PC-3 (cell line): ENCODE measurements around the gene CTRB1. TPM values are rescaled to one million over a fixed set of nuclear protein-coding genes. Genes with fewer than 3 reads are reported as not detected.

Experiments used
- ATAC-seq: fragments of 200-7000 bp; cut with Tn5 transposase; 2 replicates; pipeline ENCODE4 v1.9.1; 2020; ENCODE audit warnings: mild to moderate bottlenecking, moderate library complexity
- BruUV-seq: library from RNA; stranded (reverse); fragments of 400-500 nt; replicated peaks from 2 replicates; lab custom pipeline; 2021; lab: Mats Ljungman, UMichigan
- CTCF ChIA-PET: fragments of 300-600 bp; sonication (Branson Sonifier 250); formaldehyde crosslinking; loops from one replicate; lab custom pipeline; 2022; ENCODE audit warnings: antibody characterized with exemption; lab: Charles Lee
- POLR2A ChIA-PET: fragments of 300-600 bp; sonication (Branson Sonifier 250); formaldehyde crosslinking; loops from one replicate; lab custom pipeline; 2022; ENCODE audit warnings: antibody characterized with exemption; ENCODE audit not compliant: unreplicated experiment; lab: Charles Lee
- DNase-seq: peaks from one replicate; pipeline ENCODE4 v3.0.0-alpha.2; 2015
- H2AFZ ChIP-seq: fragments of 300-600 bp; sonication (generic); 2 replicates; pipeline ENCODE4 v1.6.0; 2016; ENCODE audit warnings: antibody characterized with exemption, low read length
- H3F3A ChIP-seq: fragments of 300-600 bp; sonication (generic); one replicate; pipeline ENCODE4 v1.6.0; 2017; ENCODE audit warnings: antibody characterized with exemption, low read length, control low read depth, mild to moderate bottlenecking; ENCODE audit not compliant: unreplicated experiment
- H3K27ac ChIP-seq: fragments of 300-600 bp; sonication (generic); 2 replicates; pipeline ENCODE4 v1.5.1; 2016; ENCODE audit warnings: mild to moderate bottlenecking, low read length
- H3K27me3 ChIP-seq: fragments of 300-600 bp; sonication (generic); 2 replicates; pipeline ENCODE4 v1.6.1; 2016; ENCODE audit warnings: low read length, mixed read lengths
- H3K36me3 ChIP-seq: fragments of 300-600 bp; sonication (generic); 2 replicates; pipeline ENCODE4 v1.6.1; 2016; ENCODE audit warnings: low read depth, mixed run types, low read length, mixed read lengths
- H3K4me1 ChIP-seq: fragments of 300-600 bp; sonication (generic); 2 replicates; pipeline ENCODE4 v1.5.1; 2016; ENCODE audit warnings: low read length; ENCODE audit not compliant: insufficient read depth
- H3K4me2 ChIP-seq: fragments of 300-600 bp; sonication (generic); 2 replicates; pipeline ENCODE4 v1.6.0; 2016; ENCODE audit warnings: low read length
- H3K4me3 ChIP-seq: fragments of 300-600 bp; sonication (generic); 2 replicates; pipeline ENCODE4 v1.5.1; 2016; ENCODE audit warnings: mild to moderate bottlenecking, low read length, mixed read lengths
- H3K79me2 ChIP-seq: fragments of 300-600 bp; sonication (generic); 2 replicates; pipeline ENCODE4 v1.6.1; 2017; ENCODE audit warnings: low read length, mixed read lengths
- H3K9ac ChIP-seq: fragments of 300-600 bp; sonication (generic); 2 replicates; pipeline ENCODE4 v1.6.0; 2016; ENCODE audit warnings: mild to moderate bottlenecking, low read length
- H3K9me2 ChIP-seq: fragments of 300-600 bp; sonication (generic); replicated peaks from 2 replicates; pipeline ENCODE4 v1.6.1; 2016; ENCODE audit warnings: mixed run types, low read length, mixed read lengths
- H3K9me3 ChIP-seq: fragments of 300-600 bp; sonication (generic); 2 replicates; pipeline ENCODE4 v1.6.1; 2016; ENCODE audit warnings: low read length, mixed read lengths
- H4K20me1 ChIP-seq: fragments of 300-600 bp; sonication (generic); 2 replicates; pipeline ENCODE4 v1.6.1; 2016; ENCODE audit warnings: low read length, mixed read lengths
- EZH2 ChIP-seq: fragments of 300-600 bp; sonication (generic); IDR thresholded peaks from one replicate; pipeline ENCODE4 v1.6.1; 2017; ENCODE audit warnings: antibody characterized with exemption, mild to moderate bottlenecking, low read length; ENCODE audit not compliant: unreplicated experiment
- EZH2phosphoT487 ChIP-seq: fragments of 300-600 bp; sonication (generic); IDR thresholded peaks from 2 replicates; pipeline ENCODE4 v1.6.1; 2018; ENCODE audit warnings: mild to moderate bottlenecking, antibody characterized with exemption, low read length, borderline replicate concordance
- intact Hi-C: fragments of 100-400 bp; cut with micrococcal nuclease; formaldehyde crosslinking; loops from 2 replicates; pipeline ENCODE4 v1.9.0; 2023
- total RNA-seq: library from RNA; depleted of rRNA; stranded (reverse); fragments of >200 nt; gene quantifications from 2 replicates; pipeline ENCODE4 v1.2.3, GENCODE V29; 2014
- TF ChIP-seq, protein P1 (sequence below): fragments of 300-600 bp; sonication (generic); conservative IDR thresholded peaks from 2 replicates; pipeline ENCODE4 v1.5.1; 2017; ENCODE audit warnings: antibody characterized with exemption, low read depth, mild to moderate bottlenecking, low read length

Gene CTRB1
- total RNA-seq, 1 experiment from 2014 or later = not detected

DNA sequence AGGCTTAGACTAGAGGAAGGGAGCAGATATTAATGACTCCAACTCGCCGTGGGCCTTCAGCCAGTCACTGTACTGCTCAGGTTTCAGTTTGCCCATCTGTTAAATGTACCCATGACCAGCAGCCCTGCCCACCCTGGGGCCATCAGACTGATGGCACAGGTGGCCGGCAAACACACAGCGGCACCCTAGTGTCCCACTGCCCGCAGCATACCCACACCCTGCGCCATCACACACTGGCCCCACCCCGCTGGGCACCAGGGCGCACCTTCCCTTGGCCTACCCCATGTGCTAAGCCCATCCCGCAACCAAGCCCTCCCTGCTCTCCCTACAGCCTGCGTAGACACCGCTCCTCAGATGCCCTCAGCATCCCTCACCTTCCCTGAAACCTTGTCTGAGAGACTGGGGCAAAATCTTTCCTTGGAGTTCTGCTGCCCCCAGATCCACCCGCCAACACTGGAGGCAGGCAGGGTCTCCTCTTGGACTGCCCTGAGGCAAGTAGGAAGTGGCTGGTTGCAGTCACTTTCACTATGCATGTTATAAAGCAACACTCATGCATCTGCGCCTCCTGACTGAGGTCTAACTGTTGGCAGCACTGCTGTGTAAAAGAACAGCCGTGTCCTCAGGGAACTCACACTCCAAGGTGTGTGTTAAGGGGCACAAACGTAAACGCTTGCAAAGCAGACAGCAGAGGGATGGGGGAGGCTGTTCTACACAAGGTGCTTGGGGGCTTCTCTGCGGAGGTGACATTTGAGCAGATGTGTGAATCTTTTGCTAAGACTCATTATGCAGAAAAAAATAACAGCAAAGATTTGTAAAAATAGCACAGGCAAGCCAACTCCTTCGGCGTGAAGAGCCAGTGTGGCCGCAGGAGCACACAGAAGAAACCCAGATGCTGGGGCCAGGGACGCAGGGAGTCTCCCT is 39.4 kb downstream of the CTRB1 start:
- Histone ChIP-seq H3K9me2 (no peaks in the 10 kb centered on the region), H3K9ac (no peak overlapping the region), H4K20me1 (no peaks in the 10 kb centered on the region), H3K9me3 (no peaks in the 10 kb centered on the region), H3K4me1 (peaks cover 16% of the 10 kb centered on the region), H3K36me3 (no peaks in the 10 kb centered on the region), H3F3A (no peaks in the 10 kb centered on the region), H3K27me3 (no peaks in the 10 kb centered on the region), H3K79me2 (peaks cover 92% of the 10 kb centered on the region), H2AFZ (no peak overlapping the region), H3K27ac (no peak overlapping the region), H3K4me2 (no peak overlapping the region), H3K4me3 (no peak overlapping the region)
- ChIA-PET CTCF (no interaction called here), POLR2A (no interaction called here)
- DNase-seq (no peak), ATAC-seq (no peak)
- BruUV-seq = no TSS peak
- TF ChIP-seq EZH2 = no peak
- TF ChIP-seq, protein P1, sequence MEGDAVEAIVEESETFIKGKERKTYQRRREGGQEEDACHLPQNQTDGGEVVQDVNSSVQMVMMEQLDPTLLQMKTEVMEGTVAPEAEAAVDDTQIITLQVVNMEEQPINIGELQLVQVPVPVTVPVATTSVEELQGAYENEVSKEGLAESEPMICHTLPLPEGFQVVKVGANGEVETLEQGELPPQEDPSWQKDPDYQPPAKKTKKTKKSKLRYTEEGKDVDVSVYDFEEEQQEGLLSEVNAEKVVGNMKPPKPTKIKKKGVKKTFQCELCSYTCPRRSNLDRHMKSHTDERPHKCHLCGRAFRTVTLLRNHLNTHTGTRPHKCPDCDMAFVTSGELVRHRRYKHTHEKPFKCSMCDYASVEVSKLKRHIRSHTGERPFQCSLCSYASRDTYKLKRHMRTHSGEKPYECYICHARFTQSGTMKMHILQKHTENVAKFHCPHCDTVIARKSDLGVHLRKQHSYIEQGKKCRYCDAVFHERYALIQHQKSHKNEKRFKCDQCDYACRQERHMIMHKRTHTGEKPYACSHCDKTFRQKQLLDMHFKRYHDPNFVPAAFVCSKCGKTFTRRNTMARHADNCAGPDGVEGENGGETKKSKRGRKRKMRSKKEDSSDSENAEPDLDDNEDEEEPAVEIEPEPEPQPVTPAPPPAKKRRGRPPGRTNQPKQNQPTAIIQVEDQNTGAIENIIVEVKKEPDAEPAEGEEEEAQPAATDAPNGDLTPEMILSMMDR = no peak
- no peak for TF ChIP-seq EZH2phosphoT487
- intact Hi-C loops = no loop called here

DNA sequence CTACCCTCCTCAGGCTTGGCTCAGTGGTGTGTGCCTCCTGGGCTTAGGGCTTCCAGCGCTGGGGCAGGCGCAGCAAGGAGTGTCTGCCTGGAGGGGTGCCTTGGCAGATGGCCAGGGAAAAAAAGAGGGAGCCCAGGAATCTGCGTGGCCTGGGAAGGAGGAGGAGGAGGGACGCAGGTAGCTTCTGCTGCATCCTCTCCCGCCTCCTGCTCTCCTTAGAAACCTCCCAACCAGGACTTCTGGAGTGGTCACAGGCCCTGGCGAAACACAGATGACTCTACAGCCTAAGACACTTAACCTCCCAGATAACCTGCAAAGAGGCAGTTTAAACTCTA is 40.0 kb downstream of the CTRB1 start:
- H3K4me2 ChIP-seq = no peak overlapping the region
- H3K4me1 ChIP-seq = peaks cover 22% of the 10 kb centered on the region
- H3K79me2 ChIP-seq = peaks cover 92% of the 10 kb centered on the region
- no peak for DNase-seq
- no TSS peak for BruUV-seq
- no peak overlapping the region for H2AFZ ChIP-seq
- no peak overlapping the region for H3K9ac ChIP-seq
- no peaks in the 10 kb centered on the region for H3F3A ChIP-seq
- no peaks in the 10 kb centered on the region for H3K9me3 ChIP-seq
- intact Hi-C loops = no loop called here
- H3K27me3 ChIP-seq = no peaks in the 10 kb centered on the region
- H3K27ac ChIP-seq = no peak overlapping the region
- H4K20me1 ChIP-seq = peaks cover 5% of the 10 kb centered on the region; the same call in 1 of the 2 replicates
- no peak for ATAC-seq
- H3K4me3 ChIP-seq = no peak overlapping the region
- no peaks in the 10 kb centered on the region for H3K36me3 ChIP-seq
- CTCF ChIA-PET = no interaction called here
- no peaks in the 10 kb centered on the region for H3K9me2 ChIP-seq
- POLR2A ChIA-PET = no interaction called here
- TF ChIP-seq, protein P1 = no peak
- no peak for TF ChIP-seq EZH2
- TF ChIP-seq EZH2phosphoT487 = no peak
